Suprapubic skin (tissue), 3 donors: ENCODE measurements around the gene HSPA6.
"Not testable (repeated sequence)": the region's sequence is repeated elsewhere in the genome, so short reads cannot be mapped to it uniquely, and the experiment has no call there.

Experiments used
- CTCF ChIP-seq, 2 donors: fragments of 200-600 bp in 1 of 2; fragments of 450-650 bp in 1 of 2; sonication (generic) in 1 of 2; IDR thresholded peaks; one replicate each; pipeline ENCODE4 v1.5.1; 2016 to 2019; ENCODE audit warnings: antibody characterized with exemption in 2 of 2, mild to moderate bottlenecking in 1 of 2, moderate library complexity in 1 of 2
- POLR2AphosphoS5 ChIP-seq, 3 donors: sonication (generic); formaldehyde crosslinking; IDR thresholded peaks; one replicate each; pipeline ENCODE4 v1.6.1; 2017; ENCODE audit warnings: antibody characterized with exemption in 3 of 3

GRCh38 chr1:161548749-161549406 lies 24.5 kb downstream of the HSPA6 start:
- not testable (repeated sequence) for TF ChIP-seq CTCF, POLR2AphosphoS5 (IDR thresholded peaks at IDR 0.05)
